ENCODE data around the gene COL9A2.

GRCh38 chr1:40361201-40361600 lies 44.1 kb upstream of the COL9A2 start:
- TF ChIP-seq NFIC (IDR thresholded peaks at IDR 0.05; ENCODE audit: borderline replicate concordance), result no peak
- TF ChIP-seq YY1 (IDR thresholded peaks at IDR 0.05; ENCODE audit: low read depth), result no peak
- no peak for TF ChIP-seq CTCF (IDR thresholded peaks at IDR 0.05)
- no peak for TF ChIP-seq USF1 (IDR thresholded peaks at IDR 0.05; ENCODE audit: borderline replicate concordance, low read depth)
- no peak for TF ChIP-seq CHD2 (IDR thresholded peaks at IDR 0.05; ENCODE audit: low read length, partially characterized antibody)
- no peak for TF ChIP-seq EP300 (IDR thresholded peaks at IDR 0.05; ENCODE audit: borderline replicate concordance in 1 of 2, low read depth in 1 of 2, low read length in 1 of 2)
- TF ChIP-seq MAX (IDR thresholded peaks at IDR 0.05; ENCODE audit: low read depth), result no peak

Data from SK-N-SH (cell line).